Suprapubic skin (tissue), 4 donors: ENCODE results near the gene PLA2R1. TPM values are rescaled to one million over a fixed set of nuclear protein-coding genes. Genes with fewer than 3 reads are reported as not detected.

ENCODE experiments used
- DNase-seq, 2 donors: peaks; one replicate each; pipeline ENCODE4 v3.0.0-alpha.2; 2019; ENCODE audit warnings: low spot score in 2 of 2
- H3K27ac ChIP-seq: fragments of 200-600 bp; sonication (generic); one replicate; pipeline ENCODE4 v1.5.1; 2019
- H3K27me3 ChIP-seq: fragments of 200-600 bp; sonication (generic); one replicate; pipeline ENCODE4 v1.5.1; 2019
- H3K36me3 ChIP-seq: fragments of 200-600 bp; sonication (generic); one replicate; pipeline ENCODE4 v1.5.1; 2019
- H3K4me1 ChIP-seq: fragments of 200-600 bp; sonication (generic); one replicate; pipeline ENCODE4 v1.5.1; 2019
- H3K4me3 ChIP-seq: fragments of 200-600 bp; sonication (generic); one replicate; pipeline ENCODE4 v1.5.1; 2019; ENCODE audit warnings: mild to moderate bottlenecking
- H3K9me3 ChIP-seq: fragments of 200-600 bp; sonication (generic); one replicate; pipeline ENCODE4 v1.5.1; 2019
- EP300 ChIP-seq: sonication (generic); formaldehyde crosslinking; IDR thresholded peaks from one replicate; pipeline ENCODE4 v1.6.1; 2017; ENCODE audit warnings: antibody characterized with exemption
- POLR2A ChIP-seq, 2 donors: fragments of 450-650 bp; IDR thresholded peaks; one replicate each; pipeline ENCODE4 v1.6.1; 2017; ENCODE audit warnings: antibody characterized with exemption in 2 of 2, mild to moderate bottlenecking in 2 of 2, moderate library complexity in 2 of 2
- POLR2AphosphoS5 ChIP-seq, 3 donors: sonication (generic); formaldehyde crosslinking; IDR thresholded peaks; one replicate each; pipeline ENCODE4 v1.6.1; 2017; ENCODE audit warnings: antibody characterized with exemption in 3 of 3
- WGBS: methylation state at CpG from one replicate; pipeline ENCODE4 v1.1.5; 2018; 5-methylcytosine and 5-hydroxymethylcytosine counted together
- total RNA-seq, 4 donors: library from RNA; depleted of rRNA; stranded (reverse); fragments of >200 nt; gene quantifications; one replicate each; pipeline ENCODE4 v1.1.0, GENCODE V29; 2016
- TF ChIP-seq, protein P1 (sequence below), 2 donors: fragments of 200-600 bp in 1 of 2; fragments of 450-650 bp in 1 of 2; sonication (generic) in 1 of 2; IDR thresholded peaks; one replicate each; pipeline ENCODE4 v1.5.1; 2016 to 2019; ENCODE audit warnings: antibody characterized with exemption in 2 of 2, mild to moderate bottlenecking in 1 of 2, moderate library complexity in 1 of 2

The PLA2R1 gene
- total RNA-seq, 4 donors from 2014 or later = 31.3 to 68.8 (median 40.8) TPM

DNA sequence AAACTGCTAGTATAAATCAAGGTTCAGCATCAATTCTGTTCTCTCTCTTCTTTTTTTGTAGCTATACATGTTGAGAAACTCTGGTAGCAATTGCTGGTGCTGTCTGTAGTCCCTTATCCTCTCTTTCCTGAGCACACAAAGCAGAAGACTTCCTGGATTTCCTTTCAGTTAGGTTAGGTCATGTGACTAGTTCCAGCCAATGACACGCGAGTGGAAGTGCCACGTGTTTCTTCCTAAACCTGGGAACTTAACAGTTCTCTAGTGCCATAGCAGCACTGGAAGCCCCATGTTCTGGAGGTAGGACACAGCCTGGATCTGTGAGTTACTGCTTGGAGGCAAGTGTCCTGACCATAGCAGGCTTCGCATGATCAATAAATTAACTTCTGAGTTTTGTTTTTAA, 125.9 kb downstream of the PLA2R1 start:
- DNase-seq = no peak
- Histone ChIP-seq H3K4me3 (no peak overlapping the region), H3K4me1 (no peaks in the 10 kb centered on the region), H3K9me3 (no peaks in the 10 kb centered on the region), H3K27ac (no peak overlapping the region), H3K27me3 (no peaks in the 10 kb centered on the region), H3K36me3 (no peaks in the 10 kb centered on the region)
- 82% methylated on average over 4 of the region's 4 CpGs for WGBS
- TF ChIP-seq POLR2AphosphoS5 (IDR thresholded peaks at IDR 0.05) (no peak), POLR2A (IDR thresholded peaks at IDR 0.05) (no peak), EP300 (no peak)
- TF ChIP-seq, protein P1, sequence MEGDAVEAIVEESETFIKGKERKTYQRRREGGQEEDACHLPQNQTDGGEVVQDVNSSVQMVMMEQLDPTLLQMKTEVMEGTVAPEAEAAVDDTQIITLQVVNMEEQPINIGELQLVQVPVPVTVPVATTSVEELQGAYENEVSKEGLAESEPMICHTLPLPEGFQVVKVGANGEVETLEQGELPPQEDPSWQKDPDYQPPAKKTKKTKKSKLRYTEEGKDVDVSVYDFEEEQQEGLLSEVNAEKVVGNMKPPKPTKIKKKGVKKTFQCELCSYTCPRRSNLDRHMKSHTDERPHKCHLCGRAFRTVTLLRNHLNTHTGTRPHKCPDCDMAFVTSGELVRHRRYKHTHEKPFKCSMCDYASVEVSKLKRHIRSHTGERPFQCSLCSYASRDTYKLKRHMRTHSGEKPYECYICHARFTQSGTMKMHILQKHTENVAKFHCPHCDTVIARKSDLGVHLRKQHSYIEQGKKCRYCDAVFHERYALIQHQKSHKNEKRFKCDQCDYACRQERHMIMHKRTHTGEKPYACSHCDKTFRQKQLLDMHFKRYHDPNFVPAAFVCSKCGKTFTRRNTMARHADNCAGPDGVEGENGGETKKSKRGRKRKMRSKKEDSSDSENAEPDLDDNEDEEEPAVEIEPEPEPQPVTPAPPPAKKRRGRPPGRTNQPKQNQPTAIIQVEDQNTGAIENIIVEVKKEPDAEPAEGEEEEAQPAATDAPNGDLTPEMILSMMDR (IDR thresholded peaks at IDR 0.05) = no peak

DNA sequence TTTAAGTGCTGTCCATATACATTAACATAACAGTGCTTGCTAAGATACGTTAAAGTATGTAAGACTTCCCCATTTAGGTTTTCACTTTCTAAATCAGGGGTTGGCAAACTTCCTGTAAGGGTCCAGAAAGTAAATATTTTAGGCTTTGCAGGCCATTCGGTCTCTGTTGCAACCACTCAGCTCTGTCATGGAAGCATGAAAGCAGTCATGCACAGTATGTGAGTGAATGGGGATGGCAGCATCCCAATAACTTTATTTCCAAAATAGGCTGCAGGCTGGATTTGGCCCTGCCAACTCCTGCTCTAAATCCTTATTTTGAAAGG, 128.7 kb downstream of the PLA2R1 start:
- 52% methylated on average over 2 of the region's 2 CpGs for WGBS
- TF ChIP-seq EP300 (no peak), POLR2A (IDR thresholded peaks at IDR 0.05) (no peak), POLR2AphosphoS5 (IDR thresholded peaks at IDR 0.05) (no peak)
- TF ChIP-seq, protein P1 (IDR thresholded peaks at IDR 0.05) = no peak
- Histone ChIP-seq H3K27me3 (no peaks in the 10 kb centered on the region), H3K4me1 (no peaks in the 10 kb centered on the region), H3K4me3 (no peak overlapping the region), H3K27ac (no peak overlapping the region), H3K36me3 (no peaks in the 10 kb centered on the region), H3K9me3 (no peaks in the 10 kb centered on the region)
- DNase-seq = no peak

DNA sequence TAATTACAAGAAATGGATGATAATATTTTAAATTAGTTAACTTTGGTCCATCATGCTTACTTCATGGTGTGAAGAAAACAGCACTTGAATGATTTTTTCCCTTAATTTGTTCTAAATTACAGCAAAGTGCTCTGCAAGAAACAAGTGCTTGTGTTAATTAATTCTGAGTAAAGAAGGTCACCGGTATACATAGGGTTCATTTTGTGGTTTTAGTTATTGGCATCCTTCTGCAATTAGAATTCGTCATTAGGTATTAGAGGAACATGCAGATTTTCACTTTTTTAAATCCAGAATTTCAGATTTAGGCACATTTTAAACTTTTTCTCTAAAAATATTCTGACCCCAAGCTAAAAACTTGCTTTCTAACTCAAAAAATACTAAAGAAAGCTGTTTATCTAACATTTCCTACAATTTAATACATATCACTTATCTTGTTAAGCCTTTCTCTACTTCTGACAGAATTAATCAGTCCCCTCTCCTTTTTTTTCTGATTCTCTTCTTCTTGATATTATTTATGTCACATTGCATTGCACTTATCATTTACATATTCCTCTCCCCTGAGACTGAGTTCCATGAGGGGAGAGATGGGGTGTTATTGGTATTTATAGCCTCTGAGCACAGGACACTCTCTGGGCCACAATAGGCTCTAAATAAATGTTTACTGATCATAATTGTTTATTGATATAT, 129.2 kb downstream of the PLA2R1 start:
- H3K36me3 ChIP-seq = no peaks in the 10 kb centered on the region
- 84% methylated on average over 2 of the region's 2 CpGs for WGBS
- no peak overlapping the region for H3K27ac ChIP-seq
- no peaks in the 10 kb centered on the region for H3K9me3 ChIP-seq
- no peaks in the 10 kb centered on the region for H3K4me1 ChIP-seq
- DNase-seq = no peak
- H3K4me3 ChIP-seq = no peak overlapping the region
- TF ChIP-seq POLR2A (IDR thresholded peaks at IDR 0.05) (no peak), POLR2AphosphoS5 (IDR thresholded peaks at IDR 0.05) (no peak), EP300 (no peak)
- TF ChIP-seq, protein P1 (IDR thresholded peaks at IDR 0.05) = no peak
- no peaks in the 10 kb centered on the region for H3K27me3 ChIP-seq

- no peak for DNase-seq
- TF ChIP-seq POLR2A (IDR thresholded peaks at IDR 0.05) (no peak), EP300 (no peak), POLR2AphosphoS5 (IDR thresholded peaks at IDR 0.05) (no peak)
- TF ChIP-seq, protein P1 (IDR thresholded peaks at IDR 0.05) = no peak
Observed at GRCh38 chr2:159926695-159927094, 135.7 kb downstream of the PLA2R1 start.

GRCh38 chr2:159925975-159926374, 136.4 kb downstream of the PLA2R1 start:
- no peaks in the 10 kb centered on the region for H3K27me3 ChIP-seq
- H3K4me3 ChIP-seq = no peak overlapping the region
- no peaks in the 10 kb centered on the region for H3K9me3 ChIP-seq
- no peak for DNase-seq
- no peak overlapping the region for H3K27ac ChIP-seq
- WGBS = 73% methylated on average over 3 of the region's 3 CpGs
- TF ChIP-seq, protein P1 (IDR thresholded peaks at IDR 0.05) = no peak
- no peak for TF ChIP-seq POLR2AphosphoS5 (IDR thresholded peaks at IDR 0.05)
- H3K36me3 ChIP-seq = no peaks in the 10 kb centered on the region
- peaks cover 7% of the 10 kb centered on the region for H3K4me1 ChIP-seq

More at GRCh38 chr2:159926695-159927094, 135.7 kb downstream of the PLA2R1 start:
- H3K9me3 ChIP-seq = no peaks in the 10 kb centered on the region
- H3K27ac ChIP-seq = no peak overlapping the region
- peaks cover 4% of the 10 kb centered on the region for H3K4me1 ChIP-seq
- H3K4me3 ChIP-seq = no peak overlapping the region
- H3K36me3 ChIP-seq = no peaks in the 10 kb centered on the region
- WGBS = 67% methylated on average over 2 of the region's 2 CpGs
- no peaks in the 10 kb centered on the region for H3K27me3 ChIP-seq
